ENCODE results near the gene IFNE. TPM values are rescaled to one million over a fixed set of nuclear protein-coding genes. Genes with fewer than 3 reads are reported as not detected.

IFNE gene
- total and polyA plus RNA-seq, 7 donors: not detected

- intact Hi-C loops (cut with DNase I): no loop called here
- TF ChIP-seq, protein P1, sequence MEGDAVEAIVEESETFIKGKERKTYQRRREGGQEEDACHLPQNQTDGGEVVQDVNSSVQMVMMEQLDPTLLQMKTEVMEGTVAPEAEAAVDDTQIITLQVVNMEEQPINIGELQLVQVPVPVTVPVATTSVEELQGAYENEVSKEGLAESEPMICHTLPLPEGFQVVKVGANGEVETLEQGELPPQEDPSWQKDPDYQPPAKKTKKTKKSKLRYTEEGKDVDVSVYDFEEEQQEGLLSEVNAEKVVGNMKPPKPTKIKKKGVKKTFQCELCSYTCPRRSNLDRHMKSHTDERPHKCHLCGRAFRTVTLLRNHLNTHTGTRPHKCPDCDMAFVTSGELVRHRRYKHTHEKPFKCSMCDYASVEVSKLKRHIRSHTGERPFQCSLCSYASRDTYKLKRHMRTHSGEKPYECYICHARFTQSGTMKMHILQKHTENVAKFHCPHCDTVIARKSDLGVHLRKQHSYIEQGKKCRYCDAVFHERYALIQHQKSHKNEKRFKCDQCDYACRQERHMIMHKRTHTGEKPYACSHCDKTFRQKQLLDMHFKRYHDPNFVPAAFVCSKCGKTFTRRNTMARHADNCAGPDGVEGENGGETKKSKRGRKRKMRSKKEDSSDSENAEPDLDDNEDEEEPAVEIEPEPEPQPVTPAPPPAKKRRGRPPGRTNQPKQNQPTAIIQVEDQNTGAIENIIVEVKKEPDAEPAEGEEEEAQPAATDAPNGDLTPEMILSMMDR (IDR thresholded peaks at IDR 0.05): no peak
- no peak overlapping the region for H3K27ac ChIP-seq
- no peaks in the 10 kb centered on the region for H3K4me1 ChIP-seq
- no peak overlapping the region for H3K4me3 ChIP-seq
- no peaks in the 10 kb centered on the region for H3K27me3 ChIP-seq (ENCODE audit: insufficient read depth in 3 of 3, low read length in 2 of 3)
- no peaks in the 10 kb centered on the region for H3K36me3 ChIP-seq (ENCODE audit: insufficient read depth in 1 of 2, low read depth in 1 of 2)
- WGBS, 3 donors: 40 to 51% (median 45%) methylated on average over 1 of the region's 1 CpG
- no peak for DNase-seq
- ATAC-seq: no peak
- no peaks in the 10 kb centered on the region for H3K9me3 ChIP-seq
Measured at GRCh38 chr9:21481470-21482056, 550 bp downstream of the IFNE start.

DNA sequence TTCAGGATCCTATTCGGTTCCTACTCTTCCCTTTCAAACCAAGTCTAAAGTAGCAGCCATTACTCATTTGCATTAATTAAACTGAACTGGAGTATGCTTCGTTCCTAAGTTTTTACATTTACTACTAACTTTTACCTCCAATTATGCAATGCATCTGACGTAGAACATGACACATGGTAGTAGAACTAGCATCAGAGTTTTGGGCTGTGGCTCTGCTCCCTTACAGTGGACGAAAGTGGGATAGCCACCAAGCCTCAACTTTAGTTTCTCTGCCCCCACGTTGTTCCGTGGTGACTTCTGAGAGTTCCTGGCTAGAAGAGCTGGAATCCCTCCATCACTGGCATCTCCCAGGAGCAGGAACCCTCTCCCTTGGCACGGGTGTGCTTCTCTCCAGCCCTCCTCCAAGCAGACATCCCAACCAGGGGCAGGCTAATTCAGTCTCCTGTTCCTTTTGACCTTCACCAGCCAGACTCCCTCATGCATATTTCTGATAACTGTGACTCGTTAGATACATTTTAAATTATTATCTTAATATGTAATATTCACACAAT is 2.9 kb downstream of the IFNE start:
- Histone ChIP-seq H3K9me3 (no peaks in the 10 kb centered on the region), H3K4me3 (no peak overlapping the region), H3K27ac (no peak overlapping the region), H3K36me3 (ENCODE audit: insufficient read depth in 1 of 2, low read depth in 1 of 2) (no peaks in the 10 kb centered on the region), H3K27me3 (ENCODE audit: insufficient read depth in 3 of 3, low read length in 2 of 3) (peaks cover 0 to 3% (median 0%) of the 10 kb centered on the region in 3 donors), H3K4me1 (no peaks in the 10 kb centered on the region)
- intact Hi-C loops (cut with DNase I): no loop called here
- no peak for ATAC-seq
- TF ChIP-seq, protein P1 (IDR thresholded peaks at IDR 0.05): no peak
- WGBS, 3 donors: 59 to 65% (median 64%) methylated on average over 8 of the region's 8 CpGs
- DNase-seq: no peak

- Histone ChIP-seq H3K36me3 (ENCODE audit: insufficient read depth in 1 of 2, low read depth in 1 of 2) (no peaks in the 10 kb centered on the region), H3K4me1 (no peaks in the 10 kb centered on the region), H3K4me3 (no peak overlapping the region), H3K27ac (no peak overlapping the region), H3K9me3 (no peaks in the 10 kb centered on the region), H3K27me3 (ENCODE audit: insufficient read depth in 3 of 3, low read length in 2 of 3) (peaks cover 0 to 6% (median 0%) of the 10 kb centered on the region in 3 donors)
- ATAC-seq: no peak
- no peak for DNase-seq
- WGBS, 3 donors: 68 to 77% (median 70%) methylated on average over 2 of the region's 2 CpGs
- TF ChIP-seq, protein P1 (IDR thresholded peaks at IDR 0.05): no peak
- intact Hi-C loops (cut with DNase I): no loop called here
Measured at GRCh38 chr9:21477466-21477865, 4.6 kb downstream of the IFNE start.

DNA sequence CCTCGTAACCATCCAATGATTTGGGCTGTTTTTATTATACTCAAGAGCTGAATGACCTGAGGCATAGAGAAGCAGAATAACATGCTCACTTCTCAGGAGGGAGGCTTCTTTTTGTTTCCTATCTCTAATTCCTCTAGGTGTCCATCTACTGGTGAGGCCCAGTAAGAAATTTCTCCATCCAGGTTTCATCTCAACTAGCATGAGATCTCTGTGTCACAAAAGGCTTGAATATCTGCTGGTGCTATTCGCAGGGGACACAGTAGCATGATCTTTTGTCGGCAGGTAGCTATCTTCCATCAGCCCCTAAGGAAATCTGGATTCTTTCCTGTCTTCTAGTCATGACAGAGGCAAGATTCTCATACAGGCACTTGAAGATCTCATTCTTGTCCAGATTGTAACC is 8.9 kb downstream of the IFNE start:
- Histone ChIP-seq H3K4me3 (no peak overlapping the region), H3K9me3 (no peaks in the 10 kb centered on the region), H3K36me3 (ENCODE audit: insufficient read depth in 1 of 2, low read depth in 1 of 2) (no peaks in the 10 kb centered on the region), H3K4me1 (no peaks in the 10 kb centered on the region), H3K27ac (no peak overlapping the region), H3K27me3 (ENCODE audit: insufficient read depth in 3 of 3, low read length in 2 of 3) (peaks cover 0 to 6% (median 0%) of the 10 kb centered on the region in 3 donors)
- TF ChIP-seq, protein P1 (IDR thresholded peaks at IDR 0.05): no peak
- ATAC-seq: no peak
- WGBS, 3 donors: 85 to 88% (median 86%) methylated on average over 3 of the region's 3 CpGs
- intact Hi-C loops (cut with DNase I): loop anchor here in 1 of 2 donors (5.0 kb wide), 1 partner anchor 314 kb away; no protein-coding TSS in a partner anchor
- no peak for DNase-seq
